ENCODE data around the gene ACACA.
"Not testable (repeated sequence)": the region's sequence is repeated elsewhere in the genome, so short reads cannot be mapped to it uniquely, and the experiment has no call there.

ACACA gene

DNA sequence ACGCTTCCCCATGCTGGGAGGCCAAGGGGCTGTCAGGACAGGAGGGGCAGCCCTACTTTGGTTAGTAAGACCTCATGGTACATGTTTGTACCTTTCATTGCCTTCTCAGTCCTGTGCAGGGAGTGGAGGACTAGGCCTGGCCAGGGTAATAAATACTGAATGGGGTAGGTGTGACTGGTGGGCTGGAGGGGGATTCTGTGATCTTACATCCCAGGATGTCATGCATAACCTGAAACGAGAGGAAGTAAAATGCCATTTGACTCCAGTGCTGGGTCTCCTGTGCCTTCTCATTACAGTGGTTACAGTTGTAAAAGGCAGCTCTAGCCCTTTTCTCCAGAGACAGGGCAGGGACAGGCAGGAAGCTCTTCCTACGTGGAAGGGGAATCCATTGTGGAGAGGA lies 319.7 kb downstream of the ACACA start:
- H3K27me3 ChIP-seq (ENCODE audit: control insufficient read depth in 1 of 2, insufficient read depth in 2 of 2, low read length in 2 of 2), result no peaks in the 10 kb centered on the region
- no peaks in the 10 kb centered on the region for H3K9me3 ChIP-seq (ENCODE audit: control insufficient read depth in 1 of 2, low read length in 2 of 2)
- peaks cover 0 to 34% of the 10 kb centered on the region in 2 donors for H3K36me3 ChIP-seq (ENCODE audit: control insufficient read depth in 1 of 2, insufficient read depth in 2 of 2, low read length in 2 of 2)
- H3K9ac ChIP-seq (ENCODE audit: low read depth in 1 of 2, low read length in 2 of 2), result no peak overlapping the region
- H3K4me3 ChIP-seq (ENCODE audit: low read depth in 1 of 2, low read length in 2 of 2), result no peak overlapping the region
- H3K27ac ChIP-seq (ENCODE audit: low read depth, low read length), result no peak overlapping the region
- peaks cover 6 to 15% of the 10 kb centered on the region in 2 donors for H3K4me1 ChIP-seq (ENCODE audit: control insufficient read depth in 1 of 2, insufficient read depth in 2 of 2, low read length in 2 of 2)

DNA sequence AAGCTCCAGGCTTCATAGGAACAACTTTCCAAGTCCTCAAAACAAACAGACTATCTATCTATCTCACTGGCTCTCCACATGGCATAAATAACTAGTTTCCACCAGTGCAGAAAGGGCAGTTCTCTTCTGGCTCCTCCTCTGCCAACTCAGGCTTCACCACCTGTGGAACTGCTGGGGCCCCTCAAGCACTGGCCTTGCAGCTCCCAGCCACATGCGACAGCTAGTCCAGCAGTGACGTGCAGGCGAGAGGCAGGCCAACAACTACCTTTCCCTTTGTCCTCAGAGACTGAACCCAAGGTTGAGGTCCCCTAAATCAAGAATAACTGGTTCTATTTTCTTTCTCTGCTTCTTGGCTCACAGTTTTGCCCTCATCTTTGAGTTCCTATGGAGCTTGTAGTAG lies 320.3 kb downstream of the ACACA start:
- Histone ChIP-seq H3K4me1 (ENCODE audit: control insufficient read depth in 1 of 2, insufficient read depth in 2 of 2, low read length in 2 of 2) (peaks cover under 1 to 9% of the 10 kb centered on the region in 2 donors), H3K9me3 (ENCODE audit: control insufficient read depth in 1 of 2, low read length in 2 of 2) (no peaks in the 10 kb centered on the region), H3K4me3 (ENCODE audit: low read depth in 1 of 2, low read length in 2 of 2) (no peak overlapping the region), H3K9ac (ENCODE audit: low read depth in 1 of 2, low read length in 2 of 2) (no peak overlapping the region), H3K27ac (ENCODE audit: low read depth, low read length) (no peak overlapping the region), H3K36me3 (ENCODE audit: control insufficient read depth in 1 of 2, insufficient read depth in 2 of 2, low read length in 2 of 2) (peaks cover 0 to 34% of the 10 kb centered on the region in 2 donors), H3K27me3 (ENCODE audit: control insufficient read depth in 1 of 2, insufficient read depth in 2 of 2, low read length in 2 of 2) (no peaks in the 10 kb centered on the region)

DNA sequence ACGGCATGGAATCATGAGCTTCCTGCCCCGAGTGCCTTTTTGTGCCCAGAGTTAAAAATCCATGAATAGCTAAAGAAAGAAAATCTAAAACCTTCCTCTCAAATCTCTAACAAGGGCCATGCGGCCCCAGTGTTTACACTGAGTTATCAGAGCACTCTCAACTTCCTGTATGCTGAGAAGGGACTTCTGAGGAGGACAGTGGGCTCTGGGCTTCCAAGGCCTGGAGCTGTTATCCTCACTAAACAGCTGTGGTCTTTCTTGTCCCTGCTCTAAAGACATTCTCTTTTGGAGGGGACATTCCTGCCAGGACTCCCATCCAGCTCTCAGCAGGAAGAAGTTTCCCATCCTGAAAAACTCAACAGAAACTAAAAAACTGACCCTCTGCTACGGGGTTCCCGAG lies 322.3 kb downstream of the ACACA start:
- H3K9me3 ChIP-seq (ENCODE audit: control insufficient read depth in 1 of 2, low read length in 2 of 2), result peaks cover 0 to under 1% of the 10 kb centered on the region in 2 donors
- no peak overlapping the region for H3K27ac ChIP-seq (ENCODE audit: low read depth, low read length)
- no peak overlapping the region for H3K9ac ChIP-seq (ENCODE audit: low read depth in 1 of 2, low read length in 2 of 2)
- no peaks in the 10 kb centered on the region for H3K4me1 ChIP-seq (ENCODE audit: control insufficient read depth in 1 of 2, insufficient read depth in 2 of 2, low read length in 2 of 2)
- peaks cover 0 to 32% of the 10 kb centered on the region in 2 donors for H3K36me3 ChIP-seq (ENCODE audit: control insufficient read depth in 1 of 2, insufficient read depth in 2 of 2, low read length in 2 of 2)
- H3K4me3 ChIP-seq (ENCODE audit: low read depth in 1 of 2, low read length in 2 of 2), result no peak overlapping the region
- H3K27me3 ChIP-seq (ENCODE audit: control insufficient read depth in 1 of 2, insufficient read depth in 2 of 2, low read length in 2 of 2), result no peaks in the 10 kb centered on the region

DNA sequence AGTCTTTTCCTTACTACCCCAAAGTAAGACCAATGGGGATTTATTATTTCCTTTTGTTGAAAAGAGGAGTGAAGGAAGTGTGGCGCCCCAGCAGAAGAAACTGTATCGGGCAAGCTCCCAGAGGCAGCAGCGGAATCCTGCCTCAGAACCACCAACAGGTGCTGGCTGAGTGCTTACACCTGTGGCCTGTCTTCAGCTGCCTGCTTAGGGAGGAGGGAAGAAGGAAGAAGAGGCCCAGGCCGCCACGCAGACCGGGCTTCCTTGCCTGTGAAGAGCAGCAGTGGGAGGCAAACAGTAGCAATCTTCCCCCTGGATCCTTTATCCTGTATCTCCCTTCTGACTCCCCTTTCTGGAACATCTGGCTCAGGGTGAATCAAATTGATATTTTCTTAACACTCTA lies 323.2 kb downstream of the ACACA start:
- H3K4me1 ChIP-seq (ENCODE audit: control insufficient read depth in 1 of 2, insufficient read depth in 2 of 2, low read length in 2 of 2), result no peaks in the 10 kb centered on the region
- H3K27ac ChIP-seq (ENCODE audit: low read depth, low read length), result no peak overlapping the region
- no peak overlapping the region for H3K4me3 ChIP-seq (ENCODE audit: low read depth in 1 of 2, low read length in 2 of 2)
- no peak overlapping the region for H3K9ac ChIP-seq (ENCODE audit: low read depth in 1 of 2, low read length in 2 of 2)
- H3K27me3 ChIP-seq (ENCODE audit: control insufficient read depth in 1 of 2, insufficient read depth in 2 of 2, low read length in 2 of 2), result no peaks in the 10 kb centered on the region
- H3K36me3 ChIP-seq (ENCODE audit: control insufficient read depth in 1 of 2, insufficient read depth in 2 of 2, low read length in 2 of 2), result peaks cover 0 to 30% of the 10 kb centered on the region in 2 donors
- H3K9me3 ChIP-seq (ENCODE audit: control insufficient read depth in 1 of 2, low read length in 2 of 2), result peaks cover 0 to 5% of the 10 kb centered on the region in 2 donors

DNA sequence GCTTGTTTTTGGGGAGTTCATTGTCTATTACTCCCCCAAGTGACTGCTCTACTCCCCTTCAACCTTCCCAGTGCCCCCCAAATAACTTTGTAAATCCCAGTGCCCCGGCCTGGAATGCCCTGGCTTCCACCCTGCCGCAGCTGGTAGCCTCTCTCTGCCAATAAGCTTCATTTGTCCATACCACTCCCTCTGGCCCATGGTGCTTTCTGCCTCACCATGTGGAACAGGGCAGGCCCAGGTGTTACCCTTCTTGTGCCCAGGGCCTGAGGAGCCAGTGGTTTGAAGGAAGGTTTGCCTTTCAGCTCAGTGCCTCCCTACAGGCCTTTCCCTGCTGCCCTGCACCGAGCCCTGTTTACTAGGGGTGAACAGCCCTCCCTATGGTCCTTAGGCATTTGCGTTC lies 323.7 kb downstream of the ACACA start:
- H3K27me3 ChIP-seq (ENCODE audit: control insufficient read depth in 1 of 2, insufficient read depth in 2 of 2, low read length in 2 of 2), result no peaks in the 10 kb centered on the region
- H3K9ac ChIP-seq (ENCODE audit: low read depth in 1 of 2, low read length in 2 of 2), result no peak overlapping the region
- no peak overlapping the region for H3K4me3 ChIP-seq (ENCODE audit: low read depth in 1 of 2, low read length in 2 of 2)
- peaks cover 0 to 30% of the 10 kb centered on the region in 2 donors for H3K36me3 ChIP-seq (ENCODE audit: control insufficient read depth in 1 of 2, insufficient read depth in 2 of 2, low read length in 2 of 2)
- H3K27ac ChIP-seq (ENCODE audit: low read depth, low read length), result no peak overlapping the region
- H3K4me1 ChIP-seq (ENCODE audit: control insufficient read depth in 1 of 2, insufficient read depth in 2 of 2, low read length in 2 of 2), result no peaks in the 10 kb centered on the region
- H3K9me3 ChIP-seq (ENCODE audit: control insufficient read depth in 1 of 2, low read length in 2 of 2), result peaks cover 0 to 5% of the 10 kb centered on the region in 2 donors

DNA sequence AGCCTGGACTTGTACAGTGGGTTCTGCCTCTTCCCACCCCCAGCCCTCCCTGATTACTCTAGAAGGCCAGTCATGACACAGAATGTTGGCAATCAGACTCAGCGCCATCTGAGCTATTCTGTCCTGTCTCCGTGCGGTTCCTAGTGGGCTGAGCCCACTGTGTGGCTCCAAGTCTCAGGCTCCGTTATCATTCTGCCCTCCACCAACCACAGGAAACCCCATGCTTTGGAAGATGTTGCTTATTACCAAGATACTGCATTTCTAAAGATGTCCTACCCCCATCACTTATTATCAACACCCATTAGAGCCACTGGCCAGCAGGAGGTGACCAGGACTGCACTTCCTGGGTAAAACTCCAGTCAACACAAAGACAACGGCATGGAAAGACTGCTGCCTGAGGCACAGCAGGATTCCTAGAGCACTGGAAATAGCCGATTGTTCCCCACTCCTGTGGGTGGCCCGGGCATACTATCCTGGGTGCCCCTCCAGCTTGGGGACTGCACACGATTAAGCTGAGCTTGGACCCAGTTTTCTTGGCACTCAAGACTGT lies 324.2 kb downstream of the ACACA start:
- Histone ChIP-seq H3K27ac (ENCODE audit: low read depth, low read length) (no peak overlapping the region), H3K27me3 (ENCODE audit: control insufficient read depth in 1 of 2, insufficient read depth in 2 of 2, low read length in 2 of 2) (no peaks in the 10 kb centered on the region), H3K36me3 (ENCODE audit: control insufficient read depth in 1 of 2, insufficient read depth in 2 of 2, low read length in 2 of 2) (peaks cover 0 to 26% of the 10 kb centered on the region in 2 donors), H3K4me3 (ENCODE audit: low read depth in 1 of 2, low read length in 2 of 2) (no peak overlapping the region), H3K9ac (ENCODE audit: low read depth in 1 of 2, low read length in 2 of 2) (no peak overlapping the region), H3K4me1 (ENCODE audit: control insufficient read depth in 1 of 2, insufficient read depth in 2 of 2, low read length in 2 of 2) (no peaks in the 10 kb centered on the region), H3K9me3 (ENCODE audit: control insufficient read depth in 1 of 2, low read length in 2 of 2) (peaks cover 0 to 5% of the 10 kb centered on the region in 2 donors)

DNA sequence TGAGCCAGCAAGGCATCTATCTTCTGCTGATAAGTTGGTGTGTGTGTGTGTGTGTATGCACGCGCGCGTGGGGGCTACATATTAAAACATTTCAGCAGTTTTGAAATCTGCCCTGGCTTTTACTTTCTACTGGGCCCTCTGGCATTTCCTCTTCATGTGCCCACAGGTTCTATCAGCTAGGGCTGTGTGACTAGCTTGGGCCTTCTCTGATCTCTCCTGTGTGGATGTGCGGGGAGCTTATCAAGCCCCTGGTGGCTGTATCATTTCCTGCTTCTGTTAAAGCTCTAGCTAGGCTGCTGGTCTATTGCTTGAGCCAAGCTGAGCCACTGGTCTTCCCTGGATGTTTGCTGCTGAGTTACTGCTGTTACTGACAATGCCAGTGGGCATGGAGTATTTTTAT lies 325.3 kb downstream of the ACACA start:
- H3K4me3 ChIP-seq (ENCODE audit: low read depth in 1 of 2, low read length in 2 of 2), result no peak overlapping the region

DNA sequence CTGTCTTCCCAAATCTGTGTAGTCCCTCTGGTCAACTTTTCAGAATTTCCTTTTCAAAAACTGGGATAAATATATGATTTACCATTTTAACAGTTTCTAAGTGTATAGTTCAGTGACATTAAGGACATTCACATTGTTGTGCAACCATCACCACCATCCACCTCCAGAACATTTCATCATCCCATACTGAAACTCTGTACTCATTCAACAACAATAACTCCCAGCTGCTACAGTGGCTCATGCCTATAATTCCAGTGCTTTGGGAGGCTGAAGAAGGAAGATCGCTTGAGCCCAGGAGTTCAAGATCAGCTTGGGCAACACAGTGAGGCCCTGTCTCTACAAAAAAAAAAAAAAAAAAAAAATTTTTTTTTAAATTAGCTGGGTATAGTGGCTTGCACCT lies 326.9 kb downstream of the ACACA start:
- H3K9ac ChIP-seq (ENCODE audit: low read depth in 1 of 2, low read length in 2 of 2), result no peak overlapping the region
- peaks cover 0 to under 1% of the 10 kb centered on the region in 2 donors for H3K36me3 ChIP-seq (ENCODE audit: control insufficient read depth in 1 of 2, insufficient read depth in 2 of 2, low read length in 2 of 2)
- no peaks in the 10 kb centered on the region for H3K27me3 ChIP-seq (ENCODE audit: control insufficient read depth in 1 of 2, insufficient read depth in 2 of 2, low read length in 2 of 2)
- H3K4me1 ChIP-seq (ENCODE audit: control insufficient read depth in 1 of 2, insufficient read depth in 2 of 2, low read length in 2 of 2), result no peaks in the 10 kb centered on the region
- H3K9me3 ChIP-seq (ENCODE audit: control insufficient read depth in 1 of 2, low read length in 2 of 2), result peaks cover 0 to 5% of the 10 kb centered on the region in 2 donors
- H3K27ac ChIP-seq (ENCODE audit: low read depth, low read length), result no peak overlapping the region
- H3K4me3 ChIP-seq (ENCODE audit: low read depth in 1 of 2, low read length in 2 of 2), result no peak overlapping the region

More for the DNA sequence above, 325.3 kb downstream of the ACACA start:
- Histone ChIP-seq H3K4me1 (ENCODE audit: control insufficient read depth in 1 of 2, insufficient read depth in 2 of 2, low read length in 2 of 2) (no peaks in the 10 kb centered on the region), H3K9me3 (ENCODE audit: control insufficient read depth in 1 of 2, low read length in 2 of 2) (peaks cover 0 to 5% of the 10 kb centered on the region in 2 donors), H3K9ac (ENCODE audit: low read depth in 1 of 2, low read length in 2 of 2) (no peak overlapping the region), H3K27me3 (ENCODE audit: control insufficient read depth in 1 of 2, insufficient read depth in 2 of 2, low read length in 2 of 2) (no peaks in the 10 kb centered on the region), H3K36me3 (ENCODE audit: control insufficient read depth in 1 of 2, insufficient read depth in 2 of 2, low read length in 2 of 2) (peaks cover 0 to 15% of the 10 kb centered on the region in 2 donors), H3K27ac (ENCODE audit: low read depth, low read length) (no peak overlapping the region)

DNA sequence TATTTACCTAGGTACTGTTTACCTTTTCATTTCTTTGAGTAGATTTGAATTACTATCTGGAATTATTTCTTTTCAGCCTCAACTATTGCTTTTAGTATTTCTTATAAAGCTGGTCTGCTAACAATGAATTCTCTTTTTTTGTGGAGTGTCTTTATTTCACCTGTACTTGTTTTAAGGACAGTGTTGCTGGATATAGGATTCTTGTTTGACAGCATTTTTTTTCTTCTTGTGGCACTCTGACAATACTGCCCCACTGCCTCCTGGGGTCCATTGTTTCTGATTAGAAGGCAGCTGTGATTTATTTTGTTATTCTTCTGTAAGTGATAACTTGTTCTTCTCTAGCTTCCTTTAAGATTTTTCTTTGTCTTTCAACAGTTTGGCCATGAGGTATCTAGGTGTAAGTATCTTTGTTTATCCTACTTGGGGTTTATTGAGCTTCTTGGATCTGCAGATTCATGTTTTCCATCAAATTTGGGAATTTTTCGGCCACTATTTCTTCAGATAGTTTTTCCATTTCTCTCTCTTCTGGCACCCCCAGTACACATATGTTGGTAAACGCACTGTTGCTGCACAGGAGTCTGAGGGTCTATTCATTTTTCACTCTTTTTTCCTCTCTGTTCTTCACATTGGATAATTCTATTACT lies 327.4 kb downstream of the ACACA start:
- no peak overlapping the region for H3K27ac ChIP-seq (ENCODE audit: low read depth, low read length)
- no peaks in the 10 kb centered on the region for H3K36me3 ChIP-seq (ENCODE audit: control insufficient read depth in 1 of 2, insufficient read depth in 2 of 2, low read length in 2 of 2)
- peaks cover 0 to 5% of the 10 kb centered on the region in 2 donors for H3K9me3 ChIP-seq (ENCODE audit: control insufficient read depth in 1 of 2, low read length in 2 of 2)
- H3K4me3 ChIP-seq (ENCODE audit: low read depth in 1 of 2, low read length in 2 of 2), result no peak overlapping the region
- no peaks in the 10 kb centered on the region for H3K27me3 ChIP-seq (ENCODE audit: control insufficient read depth in 1 of 2, insufficient read depth in 2 of 2, low read length in 2 of 2)
- no peaks in the 10 kb centered on the region for H3K4me1 ChIP-seq (ENCODE audit: control insufficient read depth in 1 of 2, insufficient read depth in 2 of 2, low read length in 2 of 2)
- H3K9ac ChIP-seq (ENCODE audit: low read depth in 1 of 2, low read length in 2 of 2), result no peak overlapping the region

DNA sequence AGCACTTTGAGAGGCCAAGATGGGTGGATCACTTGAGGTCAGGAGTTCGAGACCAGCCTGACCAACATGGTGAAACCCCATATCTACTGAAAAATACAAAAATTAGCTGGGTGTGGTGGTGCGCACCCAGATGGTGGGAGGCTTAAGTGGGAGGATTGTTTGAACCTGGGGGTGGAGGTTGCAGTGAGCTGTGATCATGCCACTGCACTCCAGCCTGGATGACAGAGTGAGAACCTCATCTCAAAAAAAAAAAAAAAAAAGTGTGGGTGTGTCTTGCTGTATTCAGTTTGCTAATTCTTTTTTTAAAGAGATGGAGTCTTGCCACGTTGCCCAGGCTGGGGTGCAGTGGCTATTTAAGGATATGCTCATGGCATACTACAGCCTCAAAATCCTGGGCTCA lies 333.2 kb downstream of the ACACA start:
- not testable (repeated sequence) for H3K27ac ChIP-seq (ENCODE audit: low read depth, low read length); H3K4me1 ChIP-seq (ENCODE audit: control insufficient read depth in 1 of 2, insufficient read depth in 2 of 2, low read length in 2 of 2); H3K36me3 ChIP-seq (ENCODE audit: control insufficient read depth in 1 of 2, insufficient read depth in 2 of 2, low read length in 2 of 2); H3K9me3 ChIP-seq (ENCODE audit: control insufficient read depth in 1 of 2, low read length in 2 of 2); H3K9ac ChIP-seq (ENCODE audit: low read depth in 1 of 2, low read length in 2 of 2); H3K4me3 ChIP-seq (ENCODE audit: low read depth in 1 of 2, low read length in 2 of 2); H3K27me3 ChIP-seq (ENCODE audit: control insufficient read depth in 1 of 2, insufficient read depth in 2 of 2, low read length in 2 of 2)
